ENCODE results near the gene ZNF354B. TPM values are rescaled to one million over a fixed set of nuclear protein-coding genes. Genes with fewer than 3 reads are reported as not detected.
A peak's percentile ranks its signal among the peaks of the same experiment; 100 is the strongest.

The ZNF354B gene
- total RNA-seq, 1 experiment from 2014 or later = 19.2 TPM

- TF ChIP-seq CTCF (IDR thresholded peaks at IDR 0.05; ENCODE audit: unreplicated experiment) = no peak
- intact Hi-C loops (cut with micrococcal nuclease; ENCODE audit: unreplicated experiment) = no loop called here
These were observed 24.2 kb downstream of the ZNF354B start for GRCh38 chr5:178883815-178884430.

GRCh38 chr5:178895615-178896571 lies 36.1 kb downstream of the ZNF354B start, which contains the start of gene ZFP2:
ZFP2 (plus strand) TSS chr5:178895913; CDS start chr5:178931314, 35,401 bp downstream.
- H3K9me3 Mint-ChIP-seq (ENCODE audit: low read depth, unreplicated experiment) = peaks cover 21% of the 10 kb centered on the region
- H3K4me3 Mint-ChIP-seq (ENCODE audit: low read depth, unreplicated experiment) = peak within 1 kb of the TSS; percentile 82
- no peak for TF ChIP-seq CTCF (IDR thresholded peaks at IDR 0.05; ENCODE audit: unreplicated experiment)
- no TSS peak for BruUV-seq (replicated peaks)
- peak within 1 kb of the TSS; percentile 58 for H3K27ac Mint-ChIP-seq (ENCODE audit: unreplicated experiment)
- CTCF ChIA-PET = interaction anchor here (0.6 kb wide), 1 partner anchor 580 kb away, joined by 3 read pairs; no protein-coding TSS in a partner anchor
- intact Hi-C loops (cut with micrococcal nuclease; ENCODE audit: unreplicated experiment) = no loop called here
- H3K27me3 Mint-ChIP-seq (ENCODE audit: unreplicated experiment) = no peaks in the 10 kb centered on the region
- peak; percentile 68 for DNase-seq
- peaks cover 23% of the 10 kb centered on the region for H3K36me3 Mint-ChIP-seq (ENCODE audit: insufficient read depth, unreplicated experiment)
- no peaks in the 10 kb centered on the region for H3K4me1 Mint-ChIP-seq (ENCODE audit: low read depth, unreplicated experiment)

More at GRCh38 chr5:178883815-178884430, 24.2 kb downstream of the ZNF354B start:
- no peak overlapping the region for H3K27ac Mint-ChIP-seq (ENCODE audit: unreplicated experiment)
- BruUV-seq (replicated peaks) = no TSS peak
- H3K9me3 Mint-ChIP-seq (ENCODE audit: low read depth, unreplicated experiment) = peaks cover 25% of the 10 kb centered on the region
- CTCF ChIA-PET = no interaction called here
- no peak overlapping the region for H3K4me3 Mint-ChIP-seq (ENCODE audit: low read depth, unreplicated experiment)
- H3K36me3 Mint-ChIP-seq (ENCODE audit: insufficient read depth, unreplicated experiment) = peaks cover 26% of the 10 kb centered on the region
- no peak for DNase-seq
- no peaks in the 10 kb centered on the region for H3K4me1 Mint-ChIP-seq (ENCODE audit: low read depth, unreplicated experiment)
- H3K27me3 Mint-ChIP-seq (ENCODE audit: unreplicated experiment) = no peaks in the 10 kb centered on the region

DNA sequence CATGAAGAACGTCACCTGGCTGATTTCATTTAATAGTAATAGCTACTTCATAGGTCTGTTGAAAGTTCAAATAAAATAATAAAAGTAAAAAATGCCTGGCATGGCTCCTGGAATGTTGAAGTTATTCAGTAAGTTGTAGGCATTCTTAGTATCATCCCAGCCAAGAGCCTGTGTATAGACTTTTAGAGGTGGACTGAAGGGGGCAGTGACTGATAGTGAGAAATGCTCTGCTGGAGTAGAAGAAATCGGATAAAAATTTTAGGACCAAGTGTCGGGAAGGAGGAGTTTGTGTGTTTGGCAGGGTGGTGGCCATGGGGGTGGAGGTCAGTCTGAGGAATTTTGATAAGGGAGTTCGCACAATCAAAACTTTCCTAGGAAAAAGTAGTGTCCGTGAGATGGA lies 39.5 kb downstream of the ZNF354B start:
- intact Hi-C loops (cut with micrococcal nuclease; ENCODE audit: unreplicated experiment) = no loop called here
- no TSS peak for BruUV-seq (replicated peaks)
- Mint-ChIP-seq H3K36me3 (ENCODE audit: insufficient read depth, unreplicated experiment) (peaks cover 17% of the 10 kb centered on the region), H3K27me3 (ENCODE audit: unreplicated experiment) (no peaks in the 10 kb centered on the region), H3K9me3 (ENCODE audit: low read depth, unreplicated experiment) (peaks cover 29% of the 10 kb centered on the region), H3K4me1 (ENCODE audit: low read depth, unreplicated experiment) (no peaks in the 10 kb centered on the region), H3K27ac (ENCODE audit: unreplicated experiment) (no peak overlapping the region), H3K4me3 (ENCODE audit: low read depth, unreplicated experiment) (no peak overlapping the region)
- no peak for DNase-seq
- CTCF ChIA-PET = no interaction called here
- no peak for TF ChIP-seq CTCF (IDR thresholded peaks at IDR 0.05; ENCODE audit: unreplicated experiment)

GRCh38 chr5:178902849-178903248 lies 43.1 kb downstream of the ZNF354B start:
- no TSS peak for BruUV-seq (replicated peaks)
- intact Hi-C loops (cut with micrococcal nuclease; ENCODE audit: unreplicated experiment) = no loop called here
- peaks cover 24% of the 10 kb centered on the region for H3K9me3 Mint-ChIP-seq (ENCODE audit: low read depth, unreplicated experiment)
- no peaks in the 10 kb centered on the region for H3K27me3 Mint-ChIP-seq (ENCODE audit: unreplicated experiment)
- TF ChIP-seq CTCF (IDR thresholded peaks at IDR 0.05; ENCODE audit: unreplicated experiment) = no peak
- no peak overlapping the region for H3K4me3 Mint-ChIP-seq (ENCODE audit: low read depth, unreplicated experiment)
- H3K36me3 Mint-ChIP-seq (ENCODE audit: insufficient read depth, unreplicated experiment) = no peaks in the 10 kb centered on the region
- H3K27ac Mint-ChIP-seq (ENCODE audit: unreplicated experiment) = no peak overlapping the region
- no peak for DNase-seq
- no peaks in the 10 kb centered on the region for H3K4me1 Mint-ChIP-seq (ENCODE audit: low read depth, unreplicated experiment)
- CTCF ChIA-PET = no interaction called here
